GM12891 (cell line): ENCODE measurements around the gene HIP1R.

Experiments
- POLR2A ChIP-seq: IDR thresholded peaks from 2 replicates; pipeline ENCODE4 v1.6.1; 2011; ENCODE audit warnings: low read depth, low read length, control low read depth
- POLR2AphosphoS5 ChIP-seq: IDR thresholded peaks from 2 replicates; pipeline ENCODE4 v1.6.1; 2011; ENCODE audit warnings: low read depth, low read length, control low read depth
- TAF1 ChIP-seq: IDR thresholded peaks from 2 replicates; pipeline ENCODE4 v1.6.1; 2011; ENCODE audit warnings: low read depth, low read length, control low read depth

DNA sequence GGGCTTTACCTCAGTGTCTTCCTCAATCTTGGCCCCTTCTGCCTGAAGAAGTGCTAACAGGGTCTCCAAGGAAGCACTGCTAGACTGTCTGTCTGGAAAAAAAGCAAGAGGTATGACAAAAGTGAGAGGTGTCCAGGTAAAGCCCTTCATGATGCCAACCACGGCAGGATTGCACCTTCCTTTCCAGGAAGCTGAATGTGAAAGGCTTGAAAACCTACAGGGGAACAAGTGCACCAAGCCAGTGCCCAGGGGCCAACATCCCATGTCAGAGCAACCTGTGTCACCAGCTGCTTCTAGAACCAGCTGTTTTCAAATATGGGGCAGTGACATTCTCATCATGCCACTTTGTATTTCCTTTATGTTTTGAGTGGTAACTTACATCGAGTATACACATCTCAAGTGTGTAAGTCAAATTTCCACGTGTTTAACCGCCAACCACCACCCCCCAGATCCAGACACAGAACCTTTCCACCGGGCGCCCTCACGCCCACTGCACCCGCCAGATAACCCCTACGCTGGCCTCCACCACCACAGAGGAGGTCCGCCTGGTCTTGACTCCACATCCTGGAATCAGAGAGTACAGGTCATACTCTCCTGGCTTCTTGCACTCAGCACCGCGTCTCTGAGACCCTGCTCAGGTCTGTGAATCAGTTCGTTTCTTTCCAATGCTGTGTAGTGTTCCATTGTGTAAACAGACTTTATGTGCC, 33.4 kb downstream of the HIP1R start:
- TF ChIP-seq POLR2A (no peak), TAF1 (no peak), POLR2AphosphoS5 (no peak)
